ENCODE data around the gene LIN52. TPM values are rescaled to one million over a fixed set of nuclear protein-coding genes. Genes with fewer than 3 reads are reported as not detected.

LIN52 gene
- 4.7 to 7.1 TPM (median 5.4 TPM) in 5 replicates for total RNA-seq (2022; extraction: Qiagen RNA extraction; ENCODE audit: low read depth)

GRCh38 chr14:74084277-74085046 is at the start of gene LIN52, which contains the start of gene ALDH6A1:
TSS of gene LIN52 (plus strand) at chr14:74084956. CDS start at chr14:74084975, 19 bp downstream.
TSS of gene ALDH6A1 (minus strand) at chr14:74084453. CDS start at chr14:74084394, 59 bp downstream.

GRCh38 chr14:74238974-74239847 is 154.5 kb downstream of the LIN52 start, which contains the start of gene VSX2:
TSS of gene VSX2 (plus strand) at chr14:74239449. CDS start at chr14:74239562, 113 bp downstream.

Other genes with a start within 250 kb of the LIN52 start
- 6.7 to 11.8 TPM (median 9.6 TPM) in 5 replicates for gene PTGR2, start 233.1 kb upstream of the LIN52 start, total RNA-seq (2022; extraction: Qiagen RNA extraction; ENCODE audit: low read depth)
- 43.9 to 50.8 TPM (median 48.9 TPM) in 5 replicates for gene ZNF410, start 198.1 kb upstream of the LIN52 start, total RNA-seq (2022; extraction: Qiagen RNA extraction; ENCODE audit: low read depth)
- gene FAM161B, start 134.9 kb upstream of the LIN52 start, total RNA-seq (2022; extraction: Qiagen RNA extraction; ENCODE audit: low read depth): 1.8 to 2.3 TPM (median 2.1 TPM) in 5 replicates
- gene COQ6, start 134.7 kb upstream of the LIN52 start, total RNA-seq (2022; extraction: Qiagen RNA extraction; ENCODE audit: low read depth): 24.6 to 28.9 TPM (median 26.8 TPM) in 5 replicates
- gene ENTPD5, start 65.7 kb upstream of the LIN52 start, total RNA-seq (2022; extraction: Qiagen RNA extraction; ENCODE audit: low read depth): 5.7 to 7.6 TPM (median 6.5 TPM) in 5 replicates
- gene BBOF1, start 65.6 kb upstream of the LIN52 start, total RNA-seq (2022; extraction: Qiagen RNA extraction; ENCODE audit: low read depth): 2.9 to 5.3 TPM (median 3.7 TPM) in 5 replicates
- 2.3 to 2.9 TPM (median 2.5 TPM) in 5 replicates for gene ALDH6A1, start 503 bp upstream of the LIN52 start, total RNA-seq (2022; extraction: Qiagen RNA extraction; ENCODE audit: low read depth)
- not detected in 5 replicates for gene VSX2, start 154.5 kb downstream of the LIN52 start, total RNA-seq (2022; extraction: Qiagen RNA extraction; ENCODE audit: low read depth)
- gene ABCD4, start 218.0 kb downstream of the LIN52 start, total RNA-seq (2022; extraction: Qiagen RNA extraction; ENCODE audit: low read depth): 32.9 to 36.4 TPM (median 33.9 TPM) in 5 replicates